ENCODE data around the gene ZNF175. TPM values are rescaled to one million over a fixed set of nuclear protein-coding genes. Genes with fewer than 3 reads are reported as not detected.

ZNF175 gene
- total and polyA plus RNA-seq, 12 donors = 1.6 to 9.6 (median 8.1) TPM

DNA sequence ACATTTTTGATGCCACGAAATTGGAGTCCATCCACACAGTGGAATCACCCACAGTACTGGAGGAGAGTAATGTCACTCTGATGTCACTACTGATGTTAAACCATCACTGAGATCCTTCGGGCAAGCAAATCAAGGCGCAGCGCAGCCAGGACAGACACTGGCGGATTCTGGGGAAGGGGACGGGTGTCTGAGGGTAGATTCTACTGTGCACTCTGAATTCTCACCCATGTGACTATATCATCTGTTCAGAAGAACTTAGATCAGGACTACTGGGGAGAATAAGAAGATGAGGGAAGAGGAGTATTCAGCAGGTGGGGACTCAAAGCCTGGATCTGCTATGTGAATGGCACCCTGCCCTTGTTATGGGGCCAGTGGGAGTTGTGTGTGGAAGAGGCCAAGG, 27.0 kb upstream of the ZNF175 start:
- H3K27me3 ChIP-seq = peaks cover 0 to 77% (median 53%) of the 10 kb centered on the region in 7 donors
- 82 to 83% methylated on average over 6 of the region's 6 CpGs for WGBS, 2 donors

DNA sequence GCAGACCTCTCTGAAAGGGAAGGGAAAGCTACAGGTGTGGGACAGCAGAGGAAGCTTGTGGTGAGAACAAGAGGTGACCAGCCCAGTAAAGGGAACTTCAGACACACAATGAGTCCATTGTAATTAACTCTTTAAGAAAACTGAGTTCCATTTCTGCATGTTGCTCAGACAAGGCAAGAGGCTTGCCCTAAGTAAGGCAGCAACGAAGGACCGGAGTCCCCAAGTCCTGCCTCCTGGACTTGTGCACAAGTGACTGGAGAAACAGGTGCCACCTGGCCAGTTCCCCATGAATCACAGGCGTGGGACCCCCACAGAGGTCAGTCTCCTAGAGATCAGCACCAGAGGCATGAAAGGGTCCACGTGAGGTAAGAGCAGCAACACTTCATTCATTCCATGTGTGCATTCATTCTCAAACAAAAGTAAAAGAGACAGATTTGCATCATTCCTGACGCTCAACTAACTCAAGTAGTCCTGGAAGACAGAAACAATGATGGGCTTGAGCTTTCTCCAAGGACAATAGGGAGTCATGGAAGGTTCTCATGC, 24.9 kb upstream of the ZNF175 start:
- H3K27ac ChIP-seq = no peak overlapping the region
- ATAC-seq (no peak), DNase-seq (no peak)
- no peaks in the 10 kb centered on the region for H3K36me3 ChIP-seq
- H3K27me3 ChIP-seq = peaks cover 0 to 78% (median 50%) of the 10 kb centered on the region in 7 donors
- H3K4me1 ChIP-seq = peaks cover 0 to 4% (median 0%) of the 10 kb centered on the region in 9 donors
- intact Hi-C loops (cut with DNase I) = no loop called here
- no peak overlapping the region for H3K4me3 ChIP-seq
- 61 to 65% methylated on average over 5 of the region's 5 CpGs for WGBS, 2 donors
- TF ChIP-seq, protein P1, sequence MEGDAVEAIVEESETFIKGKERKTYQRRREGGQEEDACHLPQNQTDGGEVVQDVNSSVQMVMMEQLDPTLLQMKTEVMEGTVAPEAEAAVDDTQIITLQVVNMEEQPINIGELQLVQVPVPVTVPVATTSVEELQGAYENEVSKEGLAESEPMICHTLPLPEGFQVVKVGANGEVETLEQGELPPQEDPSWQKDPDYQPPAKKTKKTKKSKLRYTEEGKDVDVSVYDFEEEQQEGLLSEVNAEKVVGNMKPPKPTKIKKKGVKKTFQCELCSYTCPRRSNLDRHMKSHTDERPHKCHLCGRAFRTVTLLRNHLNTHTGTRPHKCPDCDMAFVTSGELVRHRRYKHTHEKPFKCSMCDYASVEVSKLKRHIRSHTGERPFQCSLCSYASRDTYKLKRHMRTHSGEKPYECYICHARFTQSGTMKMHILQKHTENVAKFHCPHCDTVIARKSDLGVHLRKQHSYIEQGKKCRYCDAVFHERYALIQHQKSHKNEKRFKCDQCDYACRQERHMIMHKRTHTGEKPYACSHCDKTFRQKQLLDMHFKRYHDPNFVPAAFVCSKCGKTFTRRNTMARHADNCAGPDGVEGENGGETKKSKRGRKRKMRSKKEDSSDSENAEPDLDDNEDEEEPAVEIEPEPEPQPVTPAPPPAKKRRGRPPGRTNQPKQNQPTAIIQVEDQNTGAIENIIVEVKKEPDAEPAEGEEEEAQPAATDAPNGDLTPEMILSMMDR (IDR thresholded peaks at IDR 0.05) = no peak
- H3K9me3 ChIP-seq = no peaks in the 10 kb centered on the region

More for the DNA sequence above, 27.0 kb upstream of the ZNF175 start:
- intact Hi-C loops (cut with DNase I) = no loop called here
- DNase-seq (no peak), ATAC-seq (no peak)
- peaks cover 0 to 4% (median 0%) of the 10 kb centered on the region in 9 donors for H3K4me1 ChIP-seq
- no peaks in the 10 kb centered on the region for H3K9me3 ChIP-seq
- no peak overlapping the region for H3K4me3 ChIP-seq
- no peak overlapping the region for H3K27ac ChIP-seq
- TF ChIP-seq, protein P1 (IDR thresholded peaks at IDR 0.05) = no peak
- no peaks in the 10 kb centered on the region for H3K36me3 ChIP-seq

DNA sequence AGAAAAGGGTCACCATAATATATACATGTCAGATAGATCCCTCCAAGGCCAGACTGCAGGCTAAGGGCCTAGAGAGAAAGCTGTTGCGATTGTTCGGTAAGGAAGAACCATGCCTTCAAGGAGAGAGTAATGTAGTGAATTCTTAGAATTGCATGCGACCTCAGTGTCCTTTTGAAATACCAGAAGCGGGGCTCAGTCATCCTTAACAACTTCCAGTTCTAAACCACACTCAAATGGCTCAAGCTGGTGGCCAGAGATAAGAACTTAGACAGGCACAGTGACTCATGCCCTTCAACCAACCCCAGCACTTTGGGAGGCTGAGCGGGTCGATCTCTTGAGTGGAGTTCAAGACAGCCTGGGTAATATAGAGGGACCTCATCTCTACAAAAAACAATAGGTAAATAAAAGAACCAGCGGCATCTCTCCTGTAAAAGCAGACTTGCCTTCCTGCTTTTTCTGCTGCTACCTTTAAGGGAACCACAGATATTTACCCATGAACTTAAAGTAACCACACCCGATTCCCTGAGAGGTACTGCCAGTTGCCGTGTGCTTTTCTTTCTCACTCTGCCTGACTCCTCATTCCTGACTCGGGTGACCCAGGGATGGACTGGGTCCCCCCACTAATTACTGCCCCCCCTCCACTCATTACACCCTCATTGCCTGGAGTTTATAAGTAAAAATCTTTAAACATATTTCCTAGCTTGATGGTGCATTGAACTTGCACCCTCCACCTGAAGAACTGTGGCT, 24.3 kb upstream of the ZNF175 start:
- WGBS, 2 donors = 39 to 56% methylated on average over 10 of the region's 10 CpGs
- Histone ChIP-seq H3K4me3 (no peak overlapping the region), H3K9me3 (no peaks in the 10 kb centered on the region), H3K27me3 (peaks cover 0 to 72% (median 50%) of the 10 kb centered on the region in 7 donors), H3K4me1 (peaks cover 0 to 4% (median 0%) of the 10 kb centered on the region in 9 donors), H3K36me3 (no peaks in the 10 kb centered on the region), H3K27ac (no peak overlapping the region)
- ATAC-seq (no peak), DNase-seq (no peak)
- TF ChIP-seq, protein P1 (IDR thresholded peaks at IDR 0.05) = no peak
- intact Hi-C loops (cut with DNase I) = no loop called here

DNA sequence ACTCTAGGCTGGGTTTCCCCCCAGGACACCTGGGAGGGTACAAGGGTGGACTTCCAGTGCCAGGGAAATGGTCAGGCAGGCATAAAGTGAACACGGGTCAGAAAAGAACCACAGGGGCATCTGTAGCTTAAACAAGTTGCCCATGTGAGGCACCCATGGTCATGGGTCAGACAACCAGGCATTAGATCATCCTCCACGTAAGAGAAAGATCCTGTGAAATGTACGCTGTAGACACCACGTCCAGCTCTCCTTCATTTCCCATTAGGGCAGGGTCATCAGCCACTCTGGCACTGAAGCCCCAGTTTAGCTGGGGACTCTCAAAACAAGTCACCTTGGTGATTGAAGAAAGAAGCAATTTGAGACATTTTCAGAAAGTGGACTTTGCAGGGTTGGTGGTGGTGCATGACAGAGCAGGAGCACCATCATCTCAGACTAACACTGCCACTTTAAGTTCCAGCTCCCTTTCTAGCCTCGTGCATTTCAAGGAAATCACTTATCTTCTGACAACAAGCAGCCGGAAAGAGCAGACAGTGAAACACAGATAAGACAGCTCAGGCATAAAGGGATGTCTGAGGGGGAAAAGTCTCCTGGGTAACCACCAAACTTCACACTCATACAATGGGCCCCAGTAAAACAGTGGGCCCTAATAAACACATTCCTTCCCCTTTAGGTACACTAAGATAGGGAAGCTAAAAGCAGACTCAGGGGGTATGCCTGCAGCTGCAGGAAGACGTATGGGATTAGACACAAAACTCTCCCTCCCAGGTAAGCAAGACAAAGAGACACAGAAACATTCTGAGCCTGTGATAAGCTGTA, 23.5 kb upstream of the ZNF175 start:
- no peak overlapping the region for H3K4me3 ChIP-seq
- H3K36me3 ChIP-seq = no peaks in the 10 kb centered on the region
- no peak for ATAC-seq
- 20 to 29% methylated on average over 7 of the region's 7 CpGs for WGBS, 2 donors
- intact Hi-C loops (cut with DNase I) = no loop called here
- H3K4me1 ChIP-seq = peaks cover 0 to 4% (median 0%) of the 10 kb centered on the region in 9 donors
- peaks cover 0 to 72% (median 51%) of the 10 kb centered on the region in 7 donors for H3K27me3 ChIP-seq
- no peaks in the 10 kb centered on the region for H3K9me3 ChIP-seq
- TF ChIP-seq, protein P1 (IDR thresholded peaks at IDR 0.05) = no peak
- no peak for DNase-seq
- no peak overlapping the region for H3K27ac ChIP-seq

Measured in heart right ventricle (tissue), 16 donors.